B cell (primary cell): Measurements from ENCODE around the gene NTN1.

Experiments used
- EZH2 ChIP-seq: IDR thresholded peaks from 2 replicates; pipeline ENCODE4 v1.6.1; 2012; ENCODE audit warnings: borderline replicate concordance, low read depth, mild to moderate bottlenecking, moderate library complexity, low read length; ENCODE audit not compliant: insufficient read depth, poor library complexity, severe bottlenecking
- TF ChIP-seq, protein P1 (sequence below): fragments of 200-600 bp; IDR thresholded peaks from one replicate; pipeline ENCODE4 v1.8.0; 2022; ENCODE audit warnings: antibody characterized with exemption, mild to moderate bottlenecking

DNA sequence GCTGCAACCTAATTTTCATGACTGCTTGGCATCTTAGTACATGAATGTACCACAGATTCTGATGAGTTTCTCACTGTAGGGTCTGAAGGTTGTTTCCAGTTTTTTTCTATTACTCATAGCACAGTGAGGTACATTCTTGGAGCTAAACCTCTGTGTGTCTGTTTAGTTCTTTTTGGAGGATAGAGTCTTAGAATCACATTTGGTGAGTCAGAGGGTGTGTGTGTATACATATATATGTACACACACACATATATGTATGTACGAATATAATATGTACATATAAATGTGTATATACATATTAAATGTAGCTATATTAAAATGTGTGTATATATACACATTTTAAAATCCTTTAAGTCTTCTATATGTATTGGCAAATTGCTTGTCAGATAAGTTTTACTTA, 72.9 kb downstream of the NTN1 start:
- TF ChIP-seq, protein P1, sequence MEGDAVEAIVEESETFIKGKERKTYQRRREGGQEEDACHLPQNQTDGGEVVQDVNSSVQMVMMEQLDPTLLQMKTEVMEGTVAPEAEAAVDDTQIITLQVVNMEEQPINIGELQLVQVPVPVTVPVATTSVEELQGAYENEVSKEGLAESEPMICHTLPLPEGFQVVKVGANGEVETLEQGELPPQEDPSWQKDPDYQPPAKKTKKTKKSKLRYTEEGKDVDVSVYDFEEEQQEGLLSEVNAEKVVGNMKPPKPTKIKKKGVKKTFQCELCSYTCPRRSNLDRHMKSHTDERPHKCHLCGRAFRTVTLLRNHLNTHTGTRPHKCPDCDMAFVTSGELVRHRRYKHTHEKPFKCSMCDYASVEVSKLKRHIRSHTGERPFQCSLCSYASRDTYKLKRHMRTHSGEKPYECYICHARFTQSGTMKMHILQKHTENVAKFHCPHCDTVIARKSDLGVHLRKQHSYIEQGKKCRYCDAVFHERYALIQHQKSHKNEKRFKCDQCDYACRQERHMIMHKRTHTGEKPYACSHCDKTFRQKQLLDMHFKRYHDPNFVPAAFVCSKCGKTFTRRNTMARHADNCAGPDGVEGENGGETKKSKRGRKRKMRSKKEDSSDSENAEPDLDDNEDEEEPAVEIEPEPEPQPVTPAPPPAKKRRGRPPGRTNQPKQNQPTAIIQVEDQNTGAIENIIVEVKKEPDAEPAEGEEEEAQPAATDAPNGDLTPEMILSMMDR = no peak
- no peak for TF ChIP-seq EZH2
